ENCODE measurements around the gene TK2.

GRCh38 chr16:66508914-66509496 is 40.9 kb downstream of the TK2 start:
- TF ChIP-seq CTCF (IDR thresholded peaks at IDR 0.05), result no peak
- TF ChIP-seq POLR2A (IDR thresholded peaks at IDR 0.05), result no peak
